Tibial nerve (tissue), 4 donors: ENCODE results near the gene CDK16. TPM values are rescaled to one million over a fixed set of nuclear protein-coding genes. Genes with fewer than 3 reads are reported as not detected.
A peak's percentile ranks its signal among the peaks of the same experiment; 100 is the strongest.

Source experiments
- DNase-seq, 2 donors: peaks; one replicate each; pipeline ENCODE4 v3.0.0-alpha.2; 2019; ENCODE audit warnings: low spot score in 2 of 2
- H3K27ac ChIP-seq, 4 donors: fragments of 200-600 bp; sonication (generic) in 3 of 4; one replicate each; pipeline ENCODE4 v1.5.1; 2017 to 2019; ENCODE audit warnings: mild to moderate bottlenecking in 1 of 4
- H3K27me3 ChIP-seq, 2 donors: fragments of 200-600 bp; sonication (generic) in 1 of 2; one replicate each; pipeline versions ENCODE4 v1.5.1 to v1.6.0; 2017 to 2019
- H3K36me3 ChIP-seq, 3 donors: fragments of 200-600 bp; sonication (generic); one replicate each; pipeline ENCODE4 v1.5.1; 2018 to 2019
- H3K4me1 ChIP-seq, 4 donors: fragments of 200-600 bp; sonication (generic) in 3 of 4; one replicate each; pipeline ENCODE4 v1.5.1; 2017 to 2019
- H3K4me3 ChIP-seq, 4 donors: fragments of 200-600 bp; sonication (generic) in 3 of 4; one replicate each; pipeline ENCODE4 v1.5.1; 2017 to 2019; ENCODE audit warnings: mild to moderate bottlenecking in 1 of 4, moderate library complexity in 1 of 4
- H3K9me3 ChIP-seq, 4 donors: fragments of 200-600 bp; sonication (generic) in 3 of 4; one replicate each; pipeline ENCODE4 v1.5.1; 2017 to 2019
- CTCF ChIP-seq, 5 experiments: fragments of 200-600 bp in 3 of 5; fragments of 450-650 bp in 2 of 5; sonication (generic) in 3 of 5; IDR thresholded peaks; one replicate each; pipeline ENCODE4 v1.5.1; 2016 to 2019; ENCODE audit warnings: antibody characterized with exemption in 5 of 5, mild to moderate bottlenecking in 3 of 5, moderate library complexity in 2 of 5
- EP300 ChIP-seq, 2 donors: sonication (generic); formaldehyde crosslinking; IDR thresholded peaks; one replicate each; pipeline ENCODE4 v1.6.1; 2017; ENCODE audit warnings: antibody characterized with exemption in 2 of 2, mild to moderate bottlenecking in 1 of 2
- POLR2A ChIP-seq, 2 donors: fragments of 450-650 bp; IDR thresholded peaks; one replicate each; pipeline ENCODE4 v1.6.1; 2017; ENCODE audit warnings: antibody characterized with exemption in 2 of 2, mild to moderate bottlenecking in 2 of 2, moderate library complexity in 2 of 2
- WGBS, 2 donors: methylation state at CpG; one replicate each; pipeline ENCODE4 v1.1.5; 2018; 5-methylcytosine and 5-hydroxymethylcytosine counted together
- total RNA-seq, 4 donors: library from RNA; depleted of rRNA; stranded (reverse); fragments of >200 nt; gene quantifications; one replicate each; pipeline ENCODE4 v1.1.0, GENCODE V29; 2016

Gene CDK16
- total RNA-seq, 4 donors from 2014 or later: 64.9 to 94.2 (median 84.5) TPM

GRCh38 chrX:47266643-47267042, 48.2 kb downstream of the CDK16 start:
- WGBS, 2 donors: 54 to 61% methylated on average over 5 to 7 of the region's 7 CpGs
- DNase-seq: no peak
- TF ChIP-seq POLR2A (IDR thresholded peaks at IDR 0.05): no peak
- no peak for TF ChIP-seq CTCF (IDR thresholded peaks at IDR 0.05)
- no peak for TF ChIP-seq EP300 (IDR thresholded peaks at IDR 0.05)
- Histone ChIP-seq H3K36me3 (no peaks in the 10 kb centered on the region), H3K27me3 (peaks cover 0 to 15% of the 10 kb centered on the region in 2 donors), H3K4me1 (peaks cover 0 to 3% (median 0%) of the 10 kb centered on the region in 4 donors), H3K4me3 (no peak overlapping the region), H3K9me3 (no peaks in the 10 kb centered on the region), H3K27ac (peak overlapping the region in 2 of 4 donors; percentile 63 to 67)

GRCh38 chrX:47272013-47272408, 53.5 kb downstream of the CDK16 start:
- Histone ChIP-seq H3K9me3 (no peaks in the 10 kb centered on the region), H3K27me3 (peaks cover 0 to 3% of the 10 kb centered on the region in 2 donors), H3K4me3 (no peak overlapping the region), H3K27ac (peak overlapping the region in 1 of 4 donors; percentile 64), H3K36me3 (no peaks in the 10 kb centered on the region), H3K4me1 (no peaks in the 10 kb centered on the region)
- no peak for DNase-seq
- TF ChIP-seq CTCF (IDR thresholded peaks at IDR 0.05) (no peak), POLR2A (IDR thresholded peaks at IDR 0.05) (no peak), EP300 (IDR thresholded peaks at IDR 0.05) (no peak)
- 38 to 55% methylated on average over 2 of the region's 2 CpGs for WGBS, 2 donors

- 73 to 81% methylated on average over 3 to 7 of the region's 7 CpGs for WGBS, 2 donors
- Histone ChIP-seq H3K9me3 (no peaks in the 10 kb centered on the region), H3K27me3 (peaks cover 0 to 8% of the 10 kb centered on the region in 2 donors), H3K4me1 (no peaks in the 10 kb centered on the region), H3K36me3 (no peaks in the 10 kb centered on the region), H3K4me3 (no peak overlapping the region), H3K27ac (no peak overlapping the region)
- DNase-seq: no peak
- TF ChIP-seq POLR2A (IDR thresholded peaks at IDR 0.05): no peak
- TF ChIP-seq CTCF (IDR thresholded peaks at IDR 0.05): no peak
- no peak for TF ChIP-seq EP300 (IDR thresholded peaks at IDR 0.05)
Observed at GRCh38 chrX:47273011-47273730, 54.7 kb downstream of the CDK16 start.

GRCh38 chrX:47278691-47279090, 60.2 kb downstream of the CDK16 start:
- no peak for DNase-seq
- WGBS, 2 donors: 15 to 38% methylated on average over 2 of the region's 2 CpGs
- no peaks in the 10 kb centered on the region for H3K36me3 ChIP-seq
- no peak overlapping the region for H3K27ac ChIP-seq
- H3K4me3 ChIP-seq: no peak overlapping the region
- H3K27me3 ChIP-seq: peaks cover 0 to 8% of the 10 kb centered on the region in 2 donors
- no peaks in the 10 kb centered on the region for H3K9me3 ChIP-seq
- no peaks in the 10 kb centered on the region for H3K4me1 ChIP-seq
- TF ChIP-seq CTCF (IDR thresholded peaks at IDR 0.05) (no peak), EP300 (IDR thresholded peaks at IDR 0.05) (no peak), POLR2A (IDR thresholded peaks at IDR 0.05) (no peak)

Other genes with a start within 250 kb of the CDK16 start
- 1 to 10 TPM in 1 of 4 donors, under 1 TPM in 2, not detected in 1; 0.60 to 2.5 (median 0.87) TPM for gene RGN, start 140.2 kb upstream of the CDK16 start, total RNA-seq
- gene NDUFB11, start 74.0 kb upstream of the CDK16 start, total RNA-seq: 10 to 100 TPM; 45.4 to 78.1 (median 60.5) TPM
- 10 to 100 TPM; 27.3 to 46.2 (median 33.7) TPM for gene RBM10, start 73.5 kb upstream of the CDK16 start, total RNA-seq
- gene UBA1, start 24.9 kb upstream of the CDK16 start, total RNA-seq: 100 to 1,000 TPM; 124 to 168 (median 144) TPM
- 10 to 100 TPM; 54.6 to 85.8 (median 63.9) TPM for gene USP11, start 14.3 kb downstream of the CDK16 start, total RNA-seq
- gene ZNF157, start 151.9 kb downstream of the CDK16 start, total RNA-seq: 1 to 10 TPM in 1 of 4 donors, under 1 TPM in 3; 0.60 to 1.3 (median 0.72) TPM